RWPE1 (cell line): Measurements from ENCODE around the gene MDN1.

ENCODE experiments used
- CTCF ChIA-PET: fragments of 350-600 bp; sonication (Branson Sonifier 250); formaldehyde crosslinking; extraction: SDS; loops from one replicate; lab custom pipeline; 2021; lab: Yijun Ruan, JAX
- POLR2A ChIA-PET: fragments of 400-600 bp; formaldehyde crosslinking; extraction: SDS; loops from one replicate; lab custom pipeline; 2020; ENCODE audit warnings: antibody characterized with exemption; ENCODE audit not compliant: low non-redundant PET; lab: Yijun Ruan, JAX
- DNase-seq: peaks from one replicate; pipeline ENCODE4 v3.0.0; 2012; ENCODE audit warnings: low spot score
- H3K27ac ChIP-seq: fragments of 450-650 bp; 2 replicates; pipeline ENCODE4 v1.5.1; 2017
- TF ChIP-seq, protein P1 (sequence below): fragments of 450-650 bp; conservative IDR thresholded peaks from 2 replicates; pipeline ENCODE4 v1.5.1; 2017; ENCODE audit warnings: low read depth, mild to moderate bottlenecking

MDN1 gene

GRCh38 chr6:89688328-89688727, 131.3 kb downstream of the MDN1 start:
- TF ChIP-seq, protein P1, sequence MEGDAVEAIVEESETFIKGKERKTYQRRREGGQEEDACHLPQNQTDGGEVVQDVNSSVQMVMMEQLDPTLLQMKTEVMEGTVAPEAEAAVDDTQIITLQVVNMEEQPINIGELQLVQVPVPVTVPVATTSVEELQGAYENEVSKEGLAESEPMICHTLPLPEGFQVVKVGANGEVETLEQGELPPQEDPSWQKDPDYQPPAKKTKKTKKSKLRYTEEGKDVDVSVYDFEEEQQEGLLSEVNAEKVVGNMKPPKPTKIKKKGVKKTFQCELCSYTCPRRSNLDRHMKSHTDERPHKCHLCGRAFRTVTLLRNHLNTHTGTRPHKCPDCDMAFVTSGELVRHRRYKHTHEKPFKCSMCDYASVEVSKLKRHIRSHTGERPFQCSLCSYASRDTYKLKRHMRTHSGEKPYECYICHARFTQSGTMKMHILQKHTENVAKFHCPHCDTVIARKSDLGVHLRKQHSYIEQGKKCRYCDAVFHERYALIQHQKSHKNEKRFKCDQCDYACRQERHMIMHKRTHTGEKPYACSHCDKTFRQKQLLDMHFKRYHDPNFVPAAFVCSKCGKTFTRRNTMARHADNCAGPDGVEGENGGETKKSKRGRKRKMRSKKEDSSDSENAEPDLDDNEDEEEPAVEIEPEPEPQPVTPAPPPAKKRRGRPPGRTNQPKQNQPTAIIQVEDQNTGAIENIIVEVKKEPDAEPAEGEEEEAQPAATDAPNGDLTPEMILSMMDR, result no peak
- no peak overlapping the region for H3K27ac ChIP-seq
- ChIA-PET CTCF (no interaction called here), POLR2A (no interaction called here)
- no peak for DNase-seq

GRCh38 chr6:89685311-89685710, 134.3 kb downstream of the MDN1 start:
- POLR2A ChIA-PET, result no interaction called here
- H3K27ac ChIP-seq, result no peak overlapping the region
- CTCF ChIA-PET, result interaction anchor here (0.6 kb wide), 1 partner anchor 10 kb away, joined by 3 read pairs; no protein-coding TSS in a partner anchor
- DNase-seq, result no peak
- TF ChIP-seq, protein P1, result no peak

GRCh38 chr6:89682991-89683390, 136.6 kb downstream of the MDN1 start:
- POLR2A ChIA-PET, result no interaction called here

DNA sequence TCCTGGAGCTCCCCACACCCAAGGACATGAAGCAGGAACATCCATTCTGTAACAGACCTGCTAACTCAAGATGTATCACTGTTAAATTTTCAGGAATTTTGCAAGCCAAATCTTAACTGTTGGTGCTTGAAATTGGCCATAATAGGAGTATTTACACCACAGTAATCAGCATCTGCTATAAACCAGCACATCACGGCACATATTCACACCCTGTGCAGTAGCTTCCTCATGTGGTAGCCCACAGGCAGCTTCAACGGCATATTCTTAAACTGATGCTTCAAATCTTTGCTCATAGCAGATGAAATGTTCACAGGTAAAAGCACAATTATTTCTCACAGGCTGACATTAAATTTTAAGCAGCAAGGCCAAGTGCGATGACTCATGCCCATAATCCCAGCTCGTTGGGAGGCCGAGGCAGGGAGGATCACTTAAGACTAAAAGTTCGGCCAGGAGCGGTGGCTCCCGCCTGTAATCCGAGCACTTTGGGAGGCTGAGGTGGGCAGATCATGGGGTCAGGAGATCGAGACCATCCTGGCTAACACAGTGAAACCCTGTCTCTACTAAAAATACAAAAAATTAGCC, 137.5 kb downstream of the MDN1 start:
- H3K27ac ChIP-seq, result no peak overlapping the region
- CTCF ChIA-PET, result no interaction called here
- POLR2A ChIA-PET, result no interaction called here
- DNase-seq, result no peak
- TF ChIP-seq, protein P1, result no peak

More at GRCh38 chr6:89682991-89683390, 136.6 kb downstream of the MDN1 start:
- TF ChIP-seq, protein P1, result no peak
- no peak overlapping the region for H3K27ac ChIP-seq
- DNase-seq, result no peak
- CTCF ChIA-PET, result no interaction called here

GRCh38 chr6:89680551-89680950, 139.0 kb downstream of the MDN1 start:
- CTCF ChIA-PET, result no interaction called here
- TF ChIP-seq, protein P1, result no peak
- H3K27ac ChIP-seq, result no peak overlapping the region
- no peak for DNase-seq
- POLR2A ChIA-PET, result no interaction called here

DNA sequence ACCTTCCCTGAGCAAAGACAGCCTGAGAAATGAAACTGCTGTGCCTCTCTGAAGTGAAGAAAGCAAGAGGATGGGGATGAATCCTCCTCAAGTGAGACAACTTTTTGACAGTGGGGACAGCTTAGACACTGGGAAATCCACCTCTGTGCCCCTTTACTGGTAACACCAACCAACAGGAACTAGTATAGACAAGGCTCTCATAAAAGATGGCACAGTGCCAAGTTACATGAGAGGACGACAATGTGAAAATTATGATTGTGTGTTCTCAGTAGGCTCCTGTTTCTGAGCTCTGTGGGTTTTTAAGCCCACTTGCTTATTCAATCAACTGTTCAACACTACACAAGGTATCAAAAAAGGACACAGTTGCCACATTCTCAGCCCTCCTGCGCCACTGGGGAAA, 139.4 kb downstream of the MDN1 start:
- TF ChIP-seq, protein P1, result no peak
- ChIA-PET CTCF (no interaction called here), POLR2A (no interaction called here)
- H3K27ac ChIP-seq, result no peak overlapping the region
- DNase-seq, result no peak
